ENCODE results near the gene TMX1.

TMX1 gene

GRCh38 chr14:51293149-51293911 lies 53.3 kb downstream of the TMX1 start:
- Histone ChIP-seq H3K4me3 (ENCODE audit: extremely low read depth, insufficient read depth, low read length, poor library complexity, severe bottlenecking) (no peak overlapping the region), H3K36me3 (ENCODE audit: control insufficient read depth, insufficient read depth, low read length) (no peaks in the 10 kb centered on the region), H3K9me3 (ENCODE audit: control insufficient read depth, low read length) (no peaks in the 10 kb centered on the region), H3K27ac (ENCODE audit: low read depth, low read length, severe bottlenecking) (no peak overlapping the region), H3K4me1 (ENCODE audit: control insufficient read depth, insufficient read depth, low read length, poor library complexity, severe bottlenecking) (peaks cover 4% of the 10 kb centered on the region)
- WGBS, 2 experiments (ENCODE audit: insufficient coverage in 2 of 2): 92 to 94% methylated on average over 6 to 7 of the region's 7 CpGs

DNA sequence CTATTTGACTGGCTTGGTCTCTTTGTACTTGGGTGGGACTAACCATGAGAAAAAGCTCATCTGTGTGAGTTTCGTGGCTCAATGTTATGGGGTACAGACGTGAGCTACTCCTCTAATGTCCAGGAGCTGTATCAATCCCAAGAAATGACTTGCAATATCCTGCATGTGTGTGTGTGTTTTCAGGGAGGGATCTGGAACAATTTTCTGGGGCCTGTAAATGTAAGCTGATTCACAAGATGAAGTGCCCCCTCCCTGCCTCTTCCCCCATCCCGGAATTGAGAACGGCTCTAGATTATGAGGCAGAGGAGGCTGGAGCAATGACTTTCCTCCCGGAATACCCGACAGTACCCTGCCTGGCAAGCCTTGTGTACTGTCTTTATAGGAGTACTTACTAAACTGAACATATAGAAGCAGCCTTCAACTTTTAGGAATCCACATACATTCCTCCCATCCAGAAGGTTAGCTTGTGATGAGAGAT lies 53.9 kb downstream of the TMX1 start:
- peaks cover 8% of the 10 kb centered on the region for H3K4me1 ChIP-seq (ENCODE audit: control insufficient read depth, insufficient read depth, low read length, poor library complexity, severe bottlenecking)
- no peaks in the 10 kb centered on the region for H3K36me3 ChIP-seq (ENCODE audit: control insufficient read depth, insufficient read depth, low read length)
- H3K27ac ChIP-seq (ENCODE audit: low read depth, low read length, severe bottlenecking): no peak overlapping the region
- H3K9me3 ChIP-seq (ENCODE audit: control insufficient read depth, low read length): no peaks in the 10 kb centered on the region
- no peak overlapping the region for H3K4me3 ChIP-seq (ENCODE audit: extremely low read depth, insufficient read depth, low read length, poor library complexity, severe bottlenecking)
- WGBS, 2 experiments (ENCODE audit: insufficient coverage in 2 of 2): 90% methylated on average over 4 of the region's 6 CpGs; no CpG with 5 or more reads in 1 of the 2 experiments

DNA sequence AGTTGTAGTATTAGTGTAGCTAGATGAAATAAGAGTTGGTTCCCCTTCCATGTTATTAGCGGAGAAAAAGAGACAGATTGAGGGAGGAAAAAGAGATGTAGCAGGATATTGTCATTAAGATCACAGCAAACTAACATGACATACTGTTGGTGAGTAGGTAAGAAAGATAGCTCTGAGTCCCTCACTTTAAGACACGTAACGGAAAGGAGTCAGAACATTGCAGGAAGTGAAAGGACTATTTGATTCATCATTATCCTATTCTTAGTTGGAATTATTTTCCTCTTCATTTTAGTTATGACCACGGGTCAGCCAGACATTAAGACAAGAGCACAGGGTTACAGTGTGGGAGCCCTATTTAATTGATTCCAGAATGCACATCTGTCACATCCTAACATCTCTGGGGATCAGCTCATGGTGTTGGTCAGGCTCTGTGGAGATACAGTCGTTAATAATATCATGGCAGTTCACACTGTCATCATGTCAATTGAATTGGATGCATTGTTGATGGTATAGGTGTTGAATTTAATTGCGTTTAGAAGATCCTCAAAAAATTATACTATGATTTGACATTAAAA lies 55.0 kb downstream of the TMX1 start:
- Histone ChIP-seq H3K9me3 (ENCODE audit: control insufficient read depth, low read length) (no peaks in the 10 kb centered on the region), H3K4me1 (ENCODE audit: control insufficient read depth, insufficient read depth, low read length, poor library complexity, severe bottlenecking) (peaks cover 8% of the 10 kb centered on the region), H3K4me3 (ENCODE audit: extremely low read depth, insufficient read depth, low read length, poor library complexity, severe bottlenecking) (no peak overlapping the region), H3K27ac (ENCODE audit: low read depth, low read length, severe bottlenecking) (no peak overlapping the region), H3K36me3 (ENCODE audit: control insufficient read depth, insufficient read depth, low read length) (no peaks in the 10 kb centered on the region)
- WGBS, 2 experiments (ENCODE audit: insufficient coverage in 2 of 2): 95% methylated on average over 2 of the region's 6 CpGs; no CpG with 5 or more reads in 1 of the 2 experiments

GRCh38 chr14:51295646-51296263 lies 55.7 kb downstream of the TMX1 start:
- no peaks in the 10 kb centered on the region for H3K36me3 ChIP-seq (ENCODE audit: control insufficient read depth, insufficient read depth, low read length)
- peaks cover 8% of the 10 kb centered on the region for H3K4me1 ChIP-seq (ENCODE audit: control insufficient read depth, insufficient read depth, low read length, poor library complexity, severe bottlenecking)
- no peak overlapping the region for H3K27ac ChIP-seq (ENCODE audit: low read depth, low read length, severe bottlenecking)
- H3K9me3 ChIP-seq (ENCODE audit: control insufficient read depth, low read length): no peaks in the 10 kb centered on the region
- H3K4me3 ChIP-seq (ENCODE audit: extremely low read depth, insufficient read depth, low read length, poor library complexity, severe bottlenecking): no peak overlapping the region
- WGBS, 2 experiments (ENCODE audit: insufficient coverage in 2 of 2): 91 to 92% methylated on average over 6 of the region's 6 CpGs

DNA sequence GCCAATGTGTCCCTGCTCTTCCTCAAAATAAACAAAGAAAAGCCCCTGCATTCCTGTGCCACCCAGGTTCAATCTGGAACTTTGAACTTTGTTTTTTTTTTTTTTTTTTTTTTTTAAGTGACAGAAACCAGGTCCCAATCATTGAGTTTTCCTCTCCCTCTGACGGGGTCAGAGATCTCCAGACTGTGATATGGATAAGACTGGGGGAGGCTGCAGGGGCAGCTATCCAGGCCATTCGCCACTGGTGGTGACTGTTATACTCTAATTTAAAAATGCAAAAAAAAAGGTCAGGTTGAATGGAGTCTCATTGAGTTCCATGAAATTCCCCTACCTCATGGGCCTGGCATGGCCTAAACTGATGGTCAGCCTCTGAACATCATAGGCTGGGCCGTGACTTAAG lies 57.0 kb downstream of the TMX1 start:
- Histone ChIP-seq H3K4me1 (ENCODE audit: control insufficient read depth, insufficient read depth, low read length, poor library complexity, severe bottlenecking) (peaks cover 8% of the 10 kb centered on the region), H3K9me3 (ENCODE audit: control insufficient read depth, low read length) (no peaks in the 10 kb centered on the region), H3K36me3 (ENCODE audit: control insufficient read depth, insufficient read depth, low read length) (no peaks in the 10 kb centered on the region), H3K4me3 (ENCODE audit: extremely low read depth, insufficient read depth, low read length, poor library complexity, severe bottlenecking) (no peak overlapping the region), H3K27ac (ENCODE audit: low read depth, low read length, severe bottlenecking) (no peak overlapping the region)
- WGBS, 2 experiments (ENCODE audit: insufficient coverage in 2 of 2): 80% methylated on average over 1 of the region's 3 CpGs; no CpG with 5 or more reads in 1 of the 2 experiments

DNA sequence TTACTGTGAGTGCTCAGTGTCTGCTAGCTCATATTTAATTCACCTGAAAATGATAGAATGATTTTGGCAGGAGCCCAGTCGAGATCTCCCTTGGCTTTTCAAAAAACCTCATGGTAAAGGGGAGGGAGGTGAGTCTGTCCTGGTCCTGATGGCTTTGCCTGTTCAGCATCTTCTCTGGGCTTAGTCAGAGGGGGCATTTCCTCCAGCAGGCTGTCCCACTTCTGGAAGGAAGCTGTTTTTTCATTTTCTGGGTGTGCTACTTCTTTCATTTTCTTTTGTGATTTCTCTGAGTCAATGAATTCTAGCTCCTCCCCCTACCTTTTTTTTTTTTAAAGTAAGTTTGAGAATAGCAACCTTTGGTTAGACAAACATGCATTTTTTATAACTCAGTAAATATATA lies 58.8 kb downstream of the TMX1 start:
- Histone ChIP-seq H3K27ac (ENCODE audit: low read depth, low read length, severe bottlenecking) (no peak overlapping the region), H3K36me3 (ENCODE audit: control insufficient read depth, insufficient read depth, low read length) (no peaks in the 10 kb centered on the region), H3K4me1 (ENCODE audit: control insufficient read depth, insufficient read depth, low read length, poor library complexity, severe bottlenecking) (peaks cover 16% of the 10 kb centered on the region), H3K9me3 (ENCODE audit: control insufficient read depth, low read length) (no peaks in the 10 kb centered on the region), H3K4me3 (ENCODE audit: extremely low read depth, insufficient read depth, low read length, poor library complexity, severe bottlenecking) (no peak overlapping the region)
- 100% methylated on average over 1 of the region's 1 CpG; no CpG with 5 or more reads in 1 of the 2 experiments for WGBS, 2 experiments (ENCODE audit: insufficient coverage in 2 of 2)

- WGBS, 2 experiments (ENCODE audit: insufficient coverage in 2 of 2): 86 to 100% methylated on average over 1 to 2 of the region's 3 CpGs
- no peaks in the 10 kb centered on the region for H3K36me3 ChIP-seq (ENCODE audit: control insufficient read depth, insufficient read depth, low read length)
- H3K4me3 ChIP-seq (ENCODE audit: extremely low read depth, insufficient read depth, low read length, poor library complexity, severe bottlenecking): no peak overlapping the region
- H3K27ac ChIP-seq (ENCODE audit: low read depth, low read length, severe bottlenecking): no peak overlapping the region
- H3K9me3 ChIP-seq (ENCODE audit: control insufficient read depth, low read length): no peaks in the 10 kb centered on the region
- H3K4me1 ChIP-seq (ENCODE audit: control insufficient read depth, insufficient read depth, low read length, poor library complexity, severe bottlenecking): peaks cover 17% of the 10 kb centered on the region
Observed at GRCh38 chr14:51302295-51303030, 62.4 kb downstream of the TMX1 start.

DNA sequence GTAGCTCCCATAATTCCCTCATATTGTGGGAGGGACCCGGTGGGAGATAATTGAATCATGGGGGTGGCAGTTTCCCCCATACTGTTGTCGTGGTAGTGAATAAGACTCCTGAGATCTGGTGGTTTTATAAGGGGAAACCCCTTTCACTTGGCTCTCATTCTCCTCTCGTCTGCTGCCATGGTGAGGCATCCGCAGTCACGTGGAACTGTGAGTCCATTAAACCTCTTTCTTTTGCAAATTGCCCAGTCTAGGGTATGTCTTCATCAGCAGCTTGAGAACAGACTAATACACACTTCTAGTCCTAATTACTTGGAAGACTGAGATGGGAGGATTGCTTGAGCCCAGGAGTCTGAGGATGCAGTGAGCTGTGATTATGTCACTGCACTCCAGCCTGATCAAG lies 64.4 kb downstream of the TMX1 start:
- Histone ChIP-seq H3K36me3 (ENCODE audit: control insufficient read depth, insufficient read depth, low read length) (no peaks in the 10 kb centered on the region), H3K9me3 (ENCODE audit: control insufficient read depth, low read length) (no peaks in the 10 kb centered on the region), H3K4me3 (ENCODE audit: extremely low read depth, insufficient read depth, low read length, poor library complexity, severe bottlenecking) (no peak overlapping the region), H3K27ac (ENCODE audit: low read depth, low read length, severe bottlenecking) (peak overlapping the region; percentile 63), H3K4me1 (ENCODE audit: control insufficient read depth, insufficient read depth, low read length, poor library complexity, severe bottlenecking) (peaks cover 13% of the 10 kb centered on the region)
- WGBS, 2 experiments (ENCODE audit: insufficient coverage in 2 of 2): 78% methylated on average over 3 of the region's 5 CpGs; no CpG with 5 or more reads in 1 of the 2 experiments

DNA sequence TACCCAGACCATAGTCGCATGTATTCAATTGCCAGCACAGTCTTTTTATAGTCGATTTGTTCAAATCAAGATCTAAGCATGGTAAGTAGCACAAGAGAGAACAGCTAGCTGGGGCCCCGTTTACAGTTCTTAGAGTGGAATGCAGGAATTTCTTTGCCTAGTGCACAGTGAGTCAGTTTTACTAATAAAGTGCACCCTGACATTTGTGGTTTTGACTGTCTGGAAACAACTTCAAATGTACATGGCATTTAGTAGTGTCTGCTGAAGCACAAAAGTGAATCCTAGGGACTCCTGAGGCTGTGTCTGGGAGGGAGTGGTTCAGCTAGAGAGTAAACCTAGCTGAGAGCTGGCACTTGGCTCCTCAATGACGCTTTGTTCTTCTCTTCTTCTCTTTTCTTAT lies 64.9 kb downstream of the TMX1 start:
- H3K36me3 ChIP-seq (ENCODE audit: control insufficient read depth, insufficient read depth, low read length): no peaks in the 10 kb centered on the region
- H3K4me3 ChIP-seq (ENCODE audit: extremely low read depth, insufficient read depth, low read length, poor library complexity, severe bottlenecking): no peak overlapping the region
- peaks cover 13% of the 10 kb centered on the region for H3K4me1 ChIP-seq (ENCODE audit: control insufficient read depth, insufficient read depth, low read length, poor library complexity, severe bottlenecking)
- peak overlapping the region; percentile 63 for H3K27ac ChIP-seq (ENCODE audit: low read depth, low read length, severe bottlenecking)
- H3K9me3 ChIP-seq (ENCODE audit: control insufficient read depth, low read length): no peaks in the 10 kb centered on the region
- WGBS, 2 experiments (ENCODE audit: insufficient coverage in 2 of 2): 50 to 100% methylated on average over 1 of the region's 4 CpGs

DNA sequence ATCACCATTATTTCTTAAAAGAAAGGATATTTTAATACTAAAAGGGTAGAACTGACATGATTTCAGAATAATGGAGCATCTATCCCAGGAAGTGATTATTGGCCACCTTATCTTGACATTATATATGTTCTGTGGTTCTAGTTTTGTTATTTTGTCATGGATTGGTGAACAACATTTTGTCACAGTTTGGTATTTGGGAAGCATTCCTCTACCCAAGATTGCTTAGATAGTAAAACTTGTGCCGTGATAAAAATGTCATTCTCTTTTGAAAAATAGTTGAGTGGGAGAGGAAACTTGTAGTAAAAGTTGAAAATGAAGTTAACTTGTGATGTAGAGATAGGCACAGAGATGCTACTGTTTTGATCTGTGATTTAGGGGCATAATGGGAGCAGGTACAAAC lies 65.7 kb downstream of the TMX1 start:
- Histone ChIP-seq H3K27ac (ENCODE audit: low read depth, low read length, severe bottlenecking) (peak overlapping the region; percentile 63), H3K4me3 (ENCODE audit: extremely low read depth, insufficient read depth, low read length, poor library complexity, severe bottlenecking) (no peak overlapping the region), H3K4me1 (ENCODE audit: control insufficient read depth, insufficient read depth, low read length, poor library complexity, severe bottlenecking) (peaks cover 13% of the 10 kb centered on the region), H3K36me3 (ENCODE audit: control insufficient read depth, insufficient read depth, low read length) (no peaks in the 10 kb centered on the region), H3K9me3 (ENCODE audit: control insufficient read depth, low read length) (no peaks in the 10 kb centered on the region)
- 83 to 100% methylated on average over 1 of the region's 1 CpG for WGBS, 2 experiments (ENCODE audit: insufficient coverage in 2 of 2)
